Cardiac muscle cell (in vitro differentiated cells and primary cell): ENCODE results near the gene KRTAP13-3. TPM values are rescaled to one million over a fixed set of nuclear protein-coding genes. Genes with fewer than 3 reads are reported as not detected.

Source experiments
- DNase-seq, 2 donors: peaks; one replicate each; pipeline versions ENCODE4 v3.0.0 to v3.0.0-alpha.2; 2010 to 2017; ENCODE audit warnings: low read depth in 1 of 2, low spot score in 1 of 2
- H3K27ac ChIP-seq: fragments of 200-600 bp; sonication (generic); 2 replicates; pipeline ENCODE4 v1.5.1; 2016
- H3K27me3 ChIP-seq: fragments of 200-600 bp; sonication (generic); 2 replicates; pipeline ENCODE4 v1.6.0; 2016; ENCODE audit warnings: control low read depth
- H3K36me3 ChIP-seq: fragments of 200-600 bp; sonication (generic); 2 replicates; pipeline ENCODE4 v1.5.1; 2016; ENCODE audit warnings: control low read depth
- H3K4me1 ChIP-seq: fragments of 200-600 bp; sonication (generic); 2 replicates; pipeline ENCODE4 v1.8.1; 2017; ENCODE audit warnings: low read depth, mild to moderate bottlenecking, mixed run types
- H3K4me3 ChIP-seq: fragments of 200-600 bp; sonication (generic); 2 replicates; pipeline ENCODE4 v1.5.1; 2016; ENCODE audit warnings: mild to moderate bottlenecking
- H3K9me3 ChIP-seq: fragments of 200-600 bp; sonication (generic); 2 replicates; pipeline ENCODE4 v1.5.1; 2017; ENCODE audit warnings: low read depth, mild to moderate bottlenecking, control low read depth
- CTCF ChIP-seq: IDR thresholded peaks from 2 replicates; pipeline ENCODE4 v1.5.1; 2012; ENCODE audit warnings: low read depth, mild to moderate bottlenecking, low read length
- polyA plus RNA-seq: library from polyadenylated mRNA; unstranded; fragments of >200 nt; fragmentation: Nextera tagmentation; extraction: Ambion mirVana; gene quantifications from 2 replicates; pipeline ENCODE4 v1.2.1, GENCODE V29; 2016
- total RNA-seq: library from RNA; depleted of rRNA; stranded (reverse); fragments of >200 nt; gene quantifications from 2 replicates; pipeline ENCODE4 v1.2.3, GENCODE V29; 2016

Gene KRTAP13-3
- total RNA-seq (not detected in 2 replicates), polyA plus RNA-seq (not detected in 2 replicates)

GRCh38 chr21:30425826-30426225 is at the start of gene KRTAP13-3:
Gene KRTAP13-3 (minus strand): TSS chr21:30425926. CDS start chr21:30425912, 14 bp downstream.
- no peaks in the 10 kb centered on the region for H3K9me3 ChIP-seq
- H3K4me1 ChIP-seq, result no peaks in the 10 kb centered on the region
- no peak within 1 kb of the TSS for H3K4me3 ChIP-seq
- H3K27me3 ChIP-seq, result no peaks in the 10 kb centered on the region
- H3K27ac ChIP-seq, result no peak within 1 kb of the TSS
- no peak for DNase-seq
- no peak for TF ChIP-seq CTCF
- no peaks in the 10 kb centered on the region for H3K36me3 ChIP-seq

GRCh38 chr21:30468900-30469714 is 43.4 kb upstream of the KRTAP13-3 start:
- H3K27me3 ChIP-seq, result no peaks in the 10 kb centered on the region
- no peaks in the 10 kb centered on the region for H3K4me1 ChIP-seq
- no peaks in the 10 kb centered on the region for H3K36me3 ChIP-seq
- no peak overlapping the region for H3K4me3 ChIP-seq
- no peak for DNase-seq
- TF ChIP-seq CTCF, result no peak
- no peaks in the 10 kb centered on the region for H3K9me3 ChIP-seq
- no peak overlapping the region for H3K27ac ChIP-seq

- no peak for TF ChIP-seq CTCF
- Histone ChIP-seq H3K36me3 (no peaks in the 10 kb centered on the region), H3K27me3 (no peaks in the 10 kb centered on the region), H3K27ac (no peak overlapping the region), H3K4me1 (no peaks in the 10 kb centered on the region), H3K9me3 (no peaks in the 10 kb centered on the region), H3K4me3 (no peak overlapping the region)
- DNase-seq, result peak in 1 of 2 donors; percentile 32
Measured at GRCh38 chr21:30463713-30464112, 38.0 kb upstream of the KRTAP13-3 start.

GRCh38 chr21:30448514-30448913 is 22.8 kb upstream of the KRTAP13-3 start:
- Histone ChIP-seq H3K27me3 (no peaks in the 10 kb centered on the region), H3K36me3 (no peaks in the 10 kb centered on the region), H3K4me1 (no peaks in the 10 kb centered on the region), H3K9me3 (no peaks in the 10 kb centered on the region), H3K27ac (no peak overlapping the region), H3K4me3 (no peak overlapping the region)
- TF ChIP-seq CTCF, result no peak
- no peak for DNase-seq

GRCh38 chr21:30447056-30447455 is 21.3 kb upstream of the KRTAP13-3 start:
- Histone ChIP-seq H3K9me3 (no peaks in the 10 kb centered on the region), H3K36me3 (no peaks in the 10 kb centered on the region), H3K4me3 (no peak overlapping the region), H3K27me3 (no peaks in the 10 kb centered on the region), H3K4me1 (no peaks in the 10 kb centered on the region), H3K27ac (no peak overlapping the region)
- no peak for TF ChIP-seq CTCF
- DNase-seq, result no peak
